ENCODE data around the gene TLX3. TPM values are rescaled to one million over a fixed set of nuclear protein-coding genes. Genes with fewer than 3 reads are reported as not detected.
"Not testable (repeated sequence)": the region's sequence is repeated elsewhere in the genome, so short reads cannot be mapped to it uniquely, and the experiment has no call there.

Gene TLX3
- not detected for polyA plus RNA-seq (2013, experiment 1 of 2; ENCODE audit: insufficient read length)
- polyA plus RNA-seq (2013, experiment 2 of 2; ENCODE audit: insufficient read length), result not detected

DNA sequence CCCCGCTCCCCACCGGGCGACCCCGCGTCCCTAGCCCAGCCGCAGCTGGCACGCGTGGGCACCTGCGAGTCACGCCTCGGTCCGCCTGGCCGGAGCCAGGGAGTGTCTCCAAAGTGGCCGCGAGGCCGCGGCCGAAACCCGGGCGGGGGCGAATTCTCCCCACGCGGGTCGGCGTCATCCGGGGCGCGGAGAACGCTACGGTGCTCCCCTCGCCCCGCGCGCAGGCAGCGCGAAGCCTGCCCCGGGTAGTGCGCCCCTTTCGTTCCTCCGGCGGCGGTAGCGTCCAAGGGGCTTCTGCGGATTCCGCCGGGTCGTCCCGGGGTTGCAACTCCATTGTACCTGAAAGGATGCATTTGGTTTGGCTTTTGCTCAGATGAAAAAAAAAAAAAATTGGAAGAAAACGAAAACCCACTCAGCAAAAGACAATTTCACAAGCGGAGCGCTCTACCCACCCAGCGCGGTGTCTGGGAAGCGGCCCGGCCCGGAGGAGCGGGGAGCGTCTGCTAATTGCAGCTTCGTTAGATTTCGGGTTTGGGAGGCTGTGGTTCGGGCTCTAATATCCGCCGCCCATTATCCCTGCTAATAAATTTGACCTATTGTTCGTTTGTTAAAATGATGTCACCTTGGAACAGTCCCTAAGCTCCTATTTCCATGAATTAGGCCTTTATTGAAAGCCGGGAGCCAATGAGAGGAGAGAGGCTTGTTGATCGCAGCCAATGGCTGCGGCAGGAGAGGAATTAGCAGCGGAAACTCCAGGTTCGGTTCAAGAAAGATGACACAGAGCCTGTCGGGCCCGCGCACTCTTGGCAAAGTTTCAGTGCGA, at the start of gene TLX3:
TLX3 (plus strand) TSS at position 796 of the 823 bp plus-strand sequence. CDS start 118 bp downstream, outside the sequence.
- DNase-seq, result peak; percentile 36

DNA sequence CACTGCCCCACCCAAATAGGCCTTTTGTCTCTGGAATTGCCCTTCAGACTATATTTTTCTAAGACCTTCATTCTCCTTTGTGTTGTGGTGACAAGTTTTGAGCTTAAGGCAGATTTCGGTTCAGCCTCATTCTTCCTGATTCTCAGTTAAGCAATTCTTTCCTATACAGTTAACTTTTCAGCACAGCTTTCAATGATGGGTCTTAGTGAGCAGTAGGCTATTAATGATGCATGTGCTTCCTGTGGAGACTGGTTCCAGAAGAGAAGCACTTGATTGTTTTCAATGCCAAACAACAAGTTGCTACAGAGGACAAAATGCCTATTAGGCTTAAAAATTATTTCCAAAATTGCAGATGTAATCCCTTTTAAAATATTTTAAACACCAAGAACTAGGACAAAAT, 47.7 kb upstream of the TLX3 start:
- no peak for DNase-seq

DNA sequence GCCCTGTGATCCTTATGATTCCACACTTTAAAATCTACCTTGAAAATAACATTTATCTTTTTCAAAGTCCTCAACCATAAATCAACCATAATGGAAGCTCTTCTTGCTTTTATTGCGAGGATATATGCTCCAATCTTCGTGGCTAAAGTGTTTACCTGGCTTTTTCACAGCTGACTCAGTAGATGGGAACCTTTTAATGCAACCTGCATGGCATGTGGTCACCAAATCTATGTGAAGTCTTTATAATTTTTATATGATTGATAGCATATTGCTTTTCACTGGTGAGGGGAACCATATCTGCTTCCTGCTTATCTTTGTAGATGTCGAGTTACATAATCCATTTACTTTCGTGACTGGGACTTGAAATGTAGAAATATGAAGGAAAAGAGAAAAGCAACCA, 47.1 kb upstream of the TLX3 start:
- DNase-seq, result no peak

DNA sequence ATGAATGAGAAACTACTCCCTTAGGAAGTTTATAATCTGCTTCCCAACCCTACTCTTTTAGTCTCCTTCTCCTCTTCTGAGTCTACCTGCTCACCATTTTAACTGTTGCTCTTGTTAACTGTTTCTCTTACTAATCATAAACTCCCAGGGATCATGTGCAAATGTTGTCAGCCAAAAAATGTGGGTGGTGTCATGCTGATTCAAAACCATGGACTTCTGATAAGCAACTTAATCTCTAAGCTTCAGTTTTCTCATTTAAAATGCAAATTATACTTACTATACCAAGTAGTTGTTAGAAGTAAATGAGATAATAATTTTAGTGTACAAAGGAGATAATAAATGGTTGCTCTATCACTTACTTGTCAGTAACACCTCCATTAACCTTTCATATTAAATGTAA, 45.9 kb upstream of the TLX3 start:
- no peak for DNase-seq

DNA sequence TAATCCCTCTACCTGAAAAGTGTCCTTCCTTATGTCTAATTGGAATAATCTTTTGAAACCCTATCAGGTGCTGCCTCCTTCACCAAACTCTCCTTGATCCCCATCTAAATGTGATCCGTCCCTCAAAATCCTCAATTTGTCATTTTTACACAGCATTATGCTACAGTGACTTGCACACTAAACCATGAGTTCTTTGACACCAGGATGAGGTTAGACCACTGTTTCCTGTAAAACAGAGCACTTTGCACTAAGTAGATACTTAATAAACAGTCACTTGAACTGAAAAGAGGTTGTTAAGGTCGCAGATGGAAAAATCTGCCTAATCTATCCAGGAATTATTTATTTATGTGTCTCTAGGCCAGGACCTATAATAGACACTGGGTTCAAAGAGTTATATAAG, 44.2 kb upstream of the TLX3 start:
- DNase-seq, result no peak

DNA sequence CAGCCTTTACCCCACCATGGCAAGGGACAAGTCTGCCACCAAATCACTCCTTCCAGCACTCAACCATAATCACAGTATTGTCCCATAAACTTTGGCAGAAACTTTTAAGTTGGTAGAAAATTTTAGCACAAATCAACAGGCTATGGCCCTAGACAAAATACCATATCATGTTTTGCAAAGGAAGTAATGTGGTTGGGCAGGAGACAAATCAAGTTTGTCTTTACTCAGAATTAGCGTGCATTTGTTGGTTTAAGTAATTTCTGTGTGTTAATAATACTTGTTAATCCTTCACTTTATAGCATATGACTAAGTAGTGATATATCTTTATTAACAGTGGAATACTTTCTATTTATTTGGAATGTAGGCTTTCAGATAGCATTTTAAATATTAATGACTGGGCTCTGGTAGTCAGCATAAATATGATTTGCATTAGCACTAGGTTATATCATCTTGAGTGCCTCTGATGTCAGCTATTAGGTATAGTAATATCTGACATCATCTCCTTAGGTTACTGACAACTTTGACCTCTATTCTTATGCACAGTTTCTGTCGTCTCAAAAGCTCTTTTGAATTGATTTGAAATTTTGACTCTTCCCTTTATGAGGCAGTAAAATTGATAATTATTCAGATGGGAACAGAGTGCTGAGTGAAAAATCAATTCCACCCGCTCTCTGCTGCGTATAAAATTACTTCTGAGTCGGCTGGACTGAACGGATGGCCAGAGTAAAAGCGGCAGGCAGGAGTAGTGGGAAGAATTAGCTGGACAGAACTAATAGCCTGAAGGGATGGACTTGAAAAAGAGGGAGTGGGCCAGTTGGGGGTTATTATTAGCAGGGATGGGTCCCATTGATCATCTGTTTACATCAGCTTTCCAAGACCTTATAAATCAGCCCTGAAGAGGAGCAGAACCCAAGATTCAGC, 40.1 kb upstream of the TLX3 start:
- no peak for DNase-seq

DNA sequence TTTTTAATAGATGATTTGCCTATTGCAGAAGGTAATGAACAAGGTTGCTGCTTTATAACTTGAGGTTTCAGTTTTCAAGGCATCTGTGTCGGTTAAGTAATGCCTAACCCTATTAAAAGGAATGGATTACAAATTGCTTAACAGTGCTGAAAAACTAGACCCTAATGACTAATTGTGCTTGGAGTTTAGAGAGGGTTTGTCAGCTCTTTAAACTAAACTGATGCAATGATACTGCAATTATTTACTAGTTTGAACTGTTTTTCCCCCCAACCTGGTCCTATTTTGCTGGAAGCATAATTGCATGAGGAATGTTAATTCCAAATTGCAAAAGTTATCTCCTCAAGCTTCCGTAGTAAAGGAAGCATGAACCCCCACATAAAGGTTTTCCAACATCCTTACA, 39.3 kb upstream of the TLX3 start:
- DNase-seq, result peak; percentile 85

DNA sequence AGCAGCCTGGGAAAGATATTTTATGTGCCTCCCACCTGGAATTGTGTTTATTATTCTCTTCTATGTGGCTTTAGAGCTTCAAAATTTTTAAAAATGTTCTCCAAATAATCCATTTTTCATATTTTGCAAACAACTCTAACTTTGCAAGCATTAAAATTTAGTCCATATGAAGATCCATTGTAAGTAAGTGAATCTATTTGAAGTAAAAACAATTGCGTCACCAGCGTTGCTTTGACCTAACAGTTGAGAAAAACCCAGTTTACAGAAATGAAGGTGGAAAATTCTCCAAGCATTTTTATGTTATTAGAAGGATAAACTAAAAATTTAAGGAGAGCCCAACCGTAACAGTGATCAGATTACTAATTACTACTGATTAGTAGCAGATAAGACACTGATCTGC, 38.9 kb upstream of the TLX3 start:
- peak; percentile 24 for DNase-seq

DNA sequence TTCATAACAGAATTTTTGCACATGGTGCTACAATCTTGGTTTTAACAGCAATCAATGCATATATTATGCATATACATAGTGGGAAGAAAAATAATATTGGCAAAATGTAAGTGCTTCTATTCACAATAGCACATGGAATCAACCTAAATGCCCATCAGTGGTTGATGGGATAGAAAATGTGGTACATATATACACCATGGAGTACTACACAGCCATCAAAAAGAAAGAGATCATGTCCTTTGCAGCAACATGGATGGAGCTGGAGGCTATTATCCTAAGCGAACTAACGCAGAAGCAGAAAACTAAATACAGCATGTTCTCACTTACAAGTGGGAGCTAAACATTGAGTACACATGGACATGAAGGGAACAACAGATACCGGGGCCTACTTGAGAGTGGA, 37.2 kb upstream of the TLX3 start:
- DNase-seq, result no peak

DNA sequence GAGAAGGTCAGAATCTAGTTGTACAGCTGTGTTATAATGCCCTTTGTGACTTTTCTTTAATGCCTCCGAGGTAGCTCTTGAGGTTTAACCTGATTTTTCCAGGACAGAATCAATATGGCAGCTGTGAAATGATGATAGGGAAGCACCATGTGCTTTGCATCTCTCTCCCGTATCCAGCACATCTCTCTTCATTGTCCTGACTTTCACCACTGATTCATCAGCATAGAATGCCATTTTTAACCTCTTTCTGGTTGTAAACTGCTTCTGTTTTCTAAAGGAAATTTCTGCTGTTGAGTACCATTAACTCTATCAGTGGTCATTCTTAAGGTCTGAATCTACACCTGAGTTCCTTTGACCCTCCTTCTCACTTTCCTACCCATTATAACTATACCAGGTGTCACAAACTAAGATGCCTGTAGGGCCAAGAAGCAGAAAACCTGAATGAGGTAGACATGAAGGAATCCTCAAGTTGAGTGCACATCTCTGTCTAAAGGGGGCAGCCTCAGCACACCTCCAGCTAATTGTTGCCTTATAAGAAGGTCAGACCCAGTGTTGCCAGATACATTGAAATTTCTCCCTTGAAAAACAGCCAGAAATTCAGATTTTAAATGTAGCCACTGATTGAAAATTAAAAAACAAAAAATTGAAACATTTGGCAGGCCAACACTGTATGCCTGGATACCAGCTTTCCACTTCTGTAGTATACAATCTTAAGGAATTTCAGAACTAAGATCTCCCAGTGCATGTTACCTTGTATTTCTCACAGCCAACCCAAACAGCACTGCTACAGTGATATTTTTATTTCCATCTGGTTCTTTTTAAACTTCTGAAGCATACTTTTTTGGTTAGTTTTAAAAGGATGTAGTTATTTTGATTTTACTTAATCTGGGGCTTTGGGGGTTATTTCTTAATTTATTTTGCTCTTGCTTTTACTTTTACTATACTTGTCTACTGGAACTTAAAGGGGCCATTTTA, 35.8 kb upstream of the TLX3 start:
- DNase-seq, result peak; percentile 34

DNA sequence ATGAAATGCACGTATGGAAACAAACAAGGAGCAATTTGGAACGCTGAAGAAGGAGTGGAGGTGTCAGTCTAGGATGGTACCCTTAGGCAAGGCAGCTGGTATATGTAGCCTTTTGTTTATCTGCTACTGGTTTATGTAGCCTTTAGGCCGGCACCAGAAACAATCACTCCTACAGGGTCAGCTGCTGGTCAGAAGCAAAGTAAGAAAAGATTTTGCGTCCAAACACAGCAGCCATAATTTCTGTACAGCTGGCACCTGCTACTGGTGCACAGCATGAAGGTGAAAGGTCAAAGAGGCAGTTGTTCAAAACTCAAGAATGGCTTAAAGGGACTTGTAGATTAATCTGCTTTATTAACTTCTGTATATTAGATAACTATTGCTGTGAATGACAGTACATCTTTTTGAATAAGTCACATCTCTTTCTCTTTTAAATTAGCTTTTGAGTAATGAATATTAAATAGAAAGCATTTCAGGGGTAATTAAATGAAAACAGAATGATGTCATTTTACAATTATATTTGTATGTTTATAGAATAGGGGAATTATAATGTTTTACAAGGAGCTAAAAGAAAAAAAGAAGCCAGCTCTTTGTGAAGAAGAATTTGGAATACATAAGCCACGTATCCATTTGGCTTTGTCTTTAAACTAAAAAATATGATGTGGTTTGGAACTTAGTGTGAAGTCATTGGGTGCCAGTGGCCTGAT, 33.1 kb upstream of the TLX3 start:
- DNase-seq, result no peak

DNA sequence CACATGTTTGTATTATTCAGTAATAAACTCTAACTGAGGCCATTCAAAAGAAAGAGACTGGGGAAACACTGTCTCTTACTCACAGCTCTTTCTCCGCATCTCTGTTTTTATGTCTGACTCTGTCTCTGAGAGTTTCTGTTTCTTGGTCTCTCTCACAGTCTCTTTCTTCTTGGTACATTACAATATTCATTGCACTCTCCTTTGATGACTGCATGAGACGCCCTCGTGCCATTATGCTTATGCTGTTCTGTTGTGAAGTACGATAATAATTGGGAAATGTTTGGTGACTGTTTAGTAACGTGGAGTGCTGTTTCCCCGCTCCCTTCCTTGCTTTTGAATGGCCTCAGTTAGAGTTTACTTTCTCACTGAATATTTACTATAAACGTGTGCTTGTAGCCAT, 25.3 kb upstream of the TLX3 start:
- no peak for DNase-seq

DNA sequence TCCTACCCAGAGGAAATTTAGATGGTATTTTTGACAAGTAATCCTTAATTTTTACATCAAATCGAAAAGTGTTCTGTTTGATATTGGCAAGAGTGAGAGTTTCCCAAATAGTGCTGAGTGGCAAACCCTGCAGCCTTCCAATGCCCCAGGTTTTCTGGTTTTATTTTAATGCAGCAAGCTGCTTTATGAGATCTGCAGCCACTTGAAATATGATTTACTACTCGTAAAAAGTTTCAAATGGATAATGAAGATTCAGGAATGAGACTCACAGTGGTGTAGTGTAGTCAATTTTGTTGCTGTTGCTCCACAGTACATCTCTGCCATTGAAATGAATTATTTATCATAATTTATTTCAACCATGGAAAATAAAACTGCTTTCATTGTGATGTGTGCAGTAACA, 23.6 kb upstream of the TLX3 start:
- no peak for DNase-seq

DNA sequence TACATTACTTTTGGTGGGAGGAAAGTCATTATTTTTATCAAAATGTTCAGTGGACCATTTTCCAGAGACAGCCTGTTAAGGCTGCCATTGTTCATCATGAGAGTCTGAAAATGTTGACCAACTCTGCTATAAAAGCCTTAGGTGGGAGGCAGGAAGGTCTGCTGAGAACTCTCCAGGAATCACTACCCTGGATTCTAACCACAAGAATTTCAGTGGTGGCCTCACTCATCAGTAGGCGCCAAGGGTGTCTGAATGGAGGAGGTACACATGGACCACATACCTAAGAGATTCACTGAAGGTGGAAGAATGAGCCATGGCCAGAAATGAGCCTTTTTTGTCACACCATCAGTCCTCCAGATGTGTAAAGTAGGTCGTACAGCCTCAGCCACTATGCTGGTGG, 21.0 kb upstream of the TLX3 start:
- no peak for DNase-seq

DNA sequence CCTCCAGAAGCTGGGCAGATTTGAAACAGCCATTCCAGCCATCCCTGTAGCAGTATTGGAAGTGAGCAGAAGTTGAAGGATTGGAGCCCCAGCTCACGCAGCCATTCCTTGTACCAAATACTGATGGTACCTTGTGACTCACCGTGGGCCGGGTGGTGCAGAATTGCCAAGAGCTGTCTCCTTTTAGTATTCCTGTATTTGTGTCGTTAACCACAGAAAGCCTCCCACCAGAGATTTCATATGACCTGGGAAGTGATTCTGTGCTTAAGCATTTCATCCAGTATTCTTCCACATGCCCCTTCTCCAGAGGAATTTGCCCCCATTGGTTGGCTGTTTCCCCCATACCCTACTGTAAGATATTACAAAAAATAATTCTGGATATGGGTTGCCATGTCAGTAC, 17.7 kb upstream of the TLX3 start:
- DNase-seq, result no peak

DNA sequence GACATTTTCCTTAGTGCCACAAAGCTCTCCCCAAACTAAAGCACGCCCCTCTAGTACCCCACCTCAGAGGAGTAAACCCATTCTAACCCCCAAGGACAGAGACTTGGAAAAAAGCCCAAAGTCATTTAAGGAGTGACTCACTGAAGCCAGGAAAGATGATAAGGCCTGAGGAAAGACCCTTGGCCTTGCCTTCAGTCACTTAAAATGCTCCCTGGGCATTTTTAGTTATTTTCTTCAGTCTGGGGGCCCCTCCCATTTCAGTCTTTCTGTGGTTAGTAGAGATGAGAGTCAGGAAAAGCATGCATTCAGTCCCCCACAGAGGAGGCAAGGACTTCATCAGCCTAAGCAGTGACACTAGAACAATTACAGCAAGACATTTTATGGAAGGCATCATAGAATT, 13.7 kb upstream of the TLX3 start:
- DNase-seq, result peak; percentile 28

DNA sequence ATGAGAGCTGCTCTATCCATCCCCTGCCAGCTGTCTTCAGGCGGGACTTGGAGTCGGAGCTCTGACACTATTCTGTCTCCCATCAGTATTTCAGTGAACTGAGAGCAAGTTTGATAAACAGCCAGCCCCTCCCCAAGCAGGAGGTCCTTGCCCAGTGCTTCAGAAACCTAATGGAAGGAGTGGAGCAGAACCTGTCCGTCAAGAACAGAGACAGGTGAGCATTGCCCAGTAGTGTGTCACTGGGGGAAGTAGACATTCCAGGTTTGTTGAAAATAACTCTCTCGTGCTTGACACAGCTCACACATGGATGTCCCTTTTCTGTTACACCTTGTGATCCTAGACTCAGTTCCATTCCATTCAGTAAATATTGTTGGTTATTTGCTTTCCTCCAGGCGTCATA, 13.2 kb upstream of the TLX3 start:
- DNase-seq, result no peak

DNA sequence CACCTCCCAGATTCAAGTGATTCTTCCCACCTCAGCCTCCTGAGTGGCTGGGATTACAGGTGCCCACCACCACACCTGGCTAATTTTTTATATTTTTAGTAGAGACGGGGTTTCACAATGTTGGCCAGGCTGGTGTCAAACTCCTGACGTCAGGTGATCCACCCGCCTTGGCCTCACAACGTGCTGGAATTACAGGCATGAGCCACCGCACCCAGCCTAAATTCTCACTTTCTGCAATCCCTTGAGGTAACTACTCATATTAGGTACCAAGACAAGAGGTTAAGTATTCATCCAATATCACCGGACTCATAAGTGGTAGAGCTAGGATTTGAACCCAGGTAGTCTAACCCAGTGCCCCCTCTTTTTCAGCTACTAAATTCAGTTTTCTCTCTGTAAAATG, 11.1 kb upstream of the TLX3 start:
- not testable (repeated sequence) for DNase-seq

DNA sequence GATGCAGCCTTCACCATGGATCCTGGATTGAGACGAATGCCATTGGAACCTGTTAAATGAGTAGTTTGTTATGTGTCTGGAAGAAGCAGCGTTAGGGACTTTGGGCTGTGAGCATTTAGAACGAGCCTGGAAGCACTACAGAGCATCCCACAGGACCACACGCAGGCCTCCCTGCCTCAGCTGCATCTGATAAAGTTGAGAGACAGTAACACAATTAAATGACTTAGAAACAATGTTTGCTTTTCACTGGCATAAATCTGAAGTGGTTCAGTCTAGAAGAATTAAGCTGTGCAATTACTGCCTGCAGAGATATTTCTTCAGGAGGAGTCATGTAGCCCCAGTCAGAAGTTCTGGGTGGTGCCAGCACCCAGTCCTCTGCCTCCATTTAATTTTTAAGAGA, 9.8 kb upstream of the TLX3 start:
- no peak for DNase-seq

DNA sequence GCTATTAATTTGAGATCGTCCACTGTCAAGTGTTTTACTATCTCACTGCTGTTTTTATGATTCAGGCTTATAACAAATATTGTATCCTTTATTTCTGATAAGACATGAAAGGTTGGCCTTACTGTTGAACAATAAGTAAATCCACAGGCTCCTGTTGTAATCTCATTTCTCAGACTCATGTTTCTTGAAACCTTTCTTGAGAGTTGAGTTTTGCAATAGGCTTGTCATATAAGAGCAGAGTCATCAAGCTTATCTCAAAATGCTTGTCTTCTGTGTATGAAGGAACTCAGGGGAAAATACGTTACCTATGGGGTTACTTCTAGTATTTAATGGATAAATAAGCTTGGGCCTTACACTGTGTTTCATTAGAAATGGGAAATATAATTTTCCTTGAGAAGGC, 9.2 kb upstream of the TLX3 start:
- DNase-seq, result no peak

DNA sequence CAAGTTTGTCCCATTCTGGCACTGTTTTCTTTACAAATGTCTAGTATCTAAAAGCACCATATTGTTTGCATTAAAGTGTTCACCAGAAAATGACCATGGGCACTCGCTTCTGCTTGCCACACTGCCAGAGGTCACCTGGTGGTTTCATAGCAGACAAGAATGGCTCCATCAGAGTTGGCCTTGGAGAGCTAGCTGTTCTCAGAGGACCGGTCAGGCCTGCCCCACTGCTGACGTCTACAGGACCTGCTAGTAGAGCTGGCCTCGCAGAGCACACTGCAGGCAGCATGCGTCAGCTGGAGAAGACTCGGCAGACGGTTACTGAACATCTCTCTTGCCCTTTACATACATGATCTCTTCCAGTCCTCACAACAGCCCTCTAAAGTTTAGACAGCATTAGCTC, 8.7 kb upstream of the TLX3 start:
- no peak for DNase-seq

DNA sequence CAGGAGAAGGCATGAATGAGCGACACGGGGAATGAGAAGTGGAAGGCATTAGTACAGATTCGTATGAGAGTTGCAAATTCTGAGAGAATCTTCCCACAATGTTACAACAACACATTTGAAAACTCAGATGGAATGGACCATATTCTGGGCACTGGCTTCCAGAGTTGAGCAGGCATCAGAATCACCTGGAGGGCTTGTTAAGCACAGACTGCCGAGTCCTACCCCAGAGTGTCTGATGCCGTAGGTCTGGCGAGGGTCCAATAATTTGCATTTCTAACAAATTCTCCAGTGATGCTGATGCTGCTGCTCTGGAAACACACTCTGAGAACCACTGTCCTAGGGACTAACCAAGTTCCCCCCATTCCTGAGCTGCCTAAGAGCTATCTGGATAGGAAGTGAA, 2.9 kb upstream of the TLX3 start:
- DNase-seq, result no peak
